K562 (cell line): ENCODE measurements around the gene KNSTRN. TPM values are rescaled to one million over a fixed set of nuclear protein-coding genes. Genes with fewer than 3 reads are reported as not detected.

ENCODE experiments used
- AFF1 ChIP-seq, 2 experiments: fragments of 450-650 bp; IDR thresholded peaks; 2 replicates each; pipeline ENCODE4 v1.6.1; 2018; ENCODE audit warnings: mild to moderate bottlenecking in 2 of 2, low read depth in 1 of 2; ENCODE audit not compliant: partially characterized antibody in 2 of 2
- EGR1 ChIP-seq: fragments of 450-650 bp; conservative IDR thresholded peaks from 2 replicates; pipeline ENCODE4 v1.6.1; 2017; ENCODE audit warnings: mild to moderate bottlenecking
- MECOM ChIP-seq: fragments of 250-450 bp; sonication (Bioruptor Pico); IDR thresholded peaks from 2 replicates; pipeline ENCODE4 v1.8.0; 2022; ENCODE audit warnings: inconsistent platforms
- NEUROD1 ChIP-seq: fragments of 150-350 bp; IDR thresholded peaks from 2 replicates; pipeline ENCODE4 v1.6.1; 2014; ENCODE audit warnings: borderline replicate concordance, low read length, low read depth; ENCODE audit not compliant: partially characterized antibody
- NFIC ChIP-seq: fragments of 450-650 bp; IDR thresholded peaks from 2 replicates; pipeline ENCODE4 v1.6.1; 2017; ENCODE audit warnings: mild to moderate bottlenecking, inconsistent platforms
- PHTF2 ChIP-seq: fragments of 250-450 bp; sonication (Bioruptor Pico); IDR thresholded peaks from 2 replicates; pipeline ENCODE4 v1.5.0; 2021; ENCODE audit warnings: mild to moderate bottlenecking
- PKNOX1 ChIP-seq: fragments of 450-650 bp; IDR thresholded peaks from 2 replicates; pipeline ENCODE4 v1.6.1; 2016
- RAD21 ChIP-seq, 2 experiments: fragments of 250-450 bp in 1 of 2; fragments of 450-650 bp in 1 of 2; sonication (Bioruptor Pico) in 1 of 2; formaldehyde crosslinking in 1 of 2; IDR thresholded peaks in 1 of 2; conservative IDR thresholded peaks in 1 of 2; 2 replicates each; pipeline versions ENCODE4 v1.4.0 to v1.8.0; 2020 to 2022; ENCODE audit warnings: mild to moderate bottlenecking in 2 of 2, moderate library complexity in 1 of 2
- REST ChIP-seq, 2 experiments: fragments of 450-650 bp; formaldehyde crosslinking in 1 of 2; IDR thresholded peaks; 2 replicates each; pipeline versions ENCODE4 v1.4.0 to v1.6.1; 2014 to 2020; ENCODE audit warnings: mild to moderate bottlenecking in 2 of 2, borderline replicate concordance in 1 of 2, low read depth in 1 of 2
- SOX6 ChIP-seq: fragments of 450-650 bp; IDR thresholded peaks from 2 replicates; pipeline ENCODE4 v1.6.1; 2014; ENCODE audit warnings: mild to moderate bottlenecking
- SP1 ChIP-seq: sonication (generic); formaldehyde crosslinking; IDR thresholded peaks from 2 replicates; pipeline ENCODE4 v1.8.1; 2022; ENCODE audit warnings: mild to moderate bottlenecking, missing genetic modification reagents
- TCF3 ChIP-seq: sonication (generic); formaldehyde crosslinking; IDR thresholded peaks from 2 replicates; pipeline ENCODE4 v1.4.0; 2020; ENCODE audit warnings: mild to moderate bottlenecking, missing genetic modification reagents
- ZFP36 ChIP-seq: fragments of 150-350 bp; IDR thresholded peaks from 2 replicates; pipeline ENCODE4 v1.6.1; 2018; ENCODE audit warnings: low read length, low read depth; ENCODE audit not compliant: partially characterized antibody
- ZKSCAN3 ChIP-seq: fragments of 250-450 bp; sonication (Bioruptor Pico); IDR thresholded peaks from 2 replicates; pipeline ENCODE4 v1.4.0; 2020
- ZNF316 ChIP-seq: fragments of 450-650 bp; IDR thresholded peaks from 2 replicates; pipeline ENCODE4 v1.6.1; 2016
- ZNF324 ChIP-seq: fragments of 250-450 bp; sonication (Bioruptor Pico); IDR thresholded peaks from 2 replicates; pipeline ENCODE4 v1.4.0; 2020; ENCODE audit warnings: mild to moderate bottlenecking
- polyA plus RNA-seq, 8 experiments: library from polyadenylated mRNA; depleted of rRNA in 4 of 8; stranded (reverse) in 5 of 8; unstranded in 3 of 8; fragments of >200 nt; fragmentation: Nextera tagmentation in 2 of 8; fragmentation: Illumina TruSeq in 1 of 8; extraction: Ambion mirVana in 2 of 8; extraction: Trizol in 1 of 8; gene quantifications; 2 replicates each; pipeline versions ENCODE4 v1.2.1 to v1.2.3, GENCODE V29; 2011 to 2014; ENCODE audit warnings: inconsistent platforms in 1 of 8, missing spikeins in 1 of 8
- total RNA-seq, 7 experiments: library from RNA; depleted of rRNA in 6 of 7; stranded (reverse); fragments of >200 nt in 6 of 7; fragmentation: Illumina TruSeq in 2 of 7; extraction: Trizol in 2 of 7; gene quantifications; 2 replicates each; pipeline versions ENCODE4 v1.2.1 to v1.2.3, GENCODE V29; 2011 to 2021; ENCODE audit warnings: low replicate concordance in 1 of 7

The KNSTRN gene
- total and polyA plus RNA-seq, 9 of the 15 experiments (the other 6 are each of a cell fraction or from before 2014, with no cell fraction given), result 48.7 to 88.2 (median 66.3) TPM

GRCh38 chr15:40338041-40338657 lies 44.4 kb upstream of the KNSTRN start (continued):
- TF ChIP-seq PKNOX1 (no peak), SP1 (peak; percentile 81), EGR1 (no peak), ZNF316 (peak; percentile 40), ZNF324 (CRISPR knock-in tag) (no peak), MECOM (CRISPR knock-in tag) (no peak), TCF3 (0 out of 2 replicates have a peak, but pooled peaks have one; percentile 8), NFIC (peak; percentile 83), NEUROD1 (no peak), PHTF2 (CRISPR knock-in tag) (no peak), ZKSCAN3 (no peak), AFF1 (IDR thresholded peaks at IDR 0.05; ENCODE audit: low read depth in 1 of 2, partially characterized antibody in 2 of 2) (no peak), REST (IDR thresholded peaks at IDR 0.05; ENCODE audit: borderline replicate concordance) (peak; percentile 62), REST (CRISPR knock-in tag; IDR thresholded peaks at IDR 0.05; ENCODE audit: low read depth) (no peak), RAD21 (CRISPR knock-in tag; conservative IDR thresholded peaks at IDR 0.05 in 1 of 2, IDR thresholded peaks at IDR 0.05 in 1 of 2) (peak; percentile 71 to 84), ZFP36 (peak; percentile 34), SOX6 (peak; percentile 22; the same call in 1 of the 2 replicates)
